Astrocyte (in vitro differentiated cells and primary cell): Measurements from ENCODE around the gene USP44. TPM values are rescaled to one million over a fixed set of nuclear protein-coding genes. Genes with fewer than 3 reads are reported as not detected.

Experiments used
- DNase-seq: peaks from one replicate; pipeline ENCODE4 v3.0.0-alpha.2; 2010; ENCODE audit warnings: low read depth
- FAIRE-seq: peaks from 2 replicates; lab custom pipeline; 2011; peaks lifted over from hg19 to GRCh38; lab: Jason Lieb, UNC
- H2AFZ ChIP-seq: 2 replicates; pipeline ENCODE4 v1.6.0; 2012; ENCODE audit warnings: low read depth, low read length, inconsistent platforms
- H3K27ac ChIP-seq: 2 replicates; pipeline ENCODE4 v1.5.1; 2011; ENCODE audit warnings: low read depth, low read length, inconsistent platforms
- H3K27me3 ChIP-seq: 2 replicates; pipeline ENCODE4 v1.6.0; 2011; ENCODE audit warnings: low read length, inconsistent platforms; ENCODE audit not compliant: insufficient read depth
- H3K36me3 ChIP-seq: 2 replicates; pipeline ENCODE4 v1.5.1; 2011; ENCODE audit warnings: low read length, inconsistent platforms; ENCODE audit not compliant: insufficient read depth
- H3K4me1 ChIP-seq: 2 replicates; pipeline ENCODE4 v1.5.1; 2011; ENCODE audit warnings: low read length, inconsistent platforms; ENCODE audit not compliant: insufficient read depth
- H3K4me2 ChIP-seq: 2 replicates; pipeline ENCODE4 v1.6.0; 2012; ENCODE audit warnings: low read length, inconsistent platforms
- H3K4me3 ChIP-seq: 2 replicates; pipeline ENCODE4 v1.5.1; 2011; ENCODE audit warnings: low read depth, mild to moderate bottlenecking, low read length, inconsistent platforms; ENCODE audit not compliant: insufficient read depth
- H3K79me2 ChIP-seq: 2 replicates; pipeline ENCODE4 v1.6.0; 2012; ENCODE audit warnings: mild to moderate bottlenecking, low read length, inconsistent platforms; ENCODE audit not compliant: insufficient read depth
- H3K9ac ChIP-seq: 2 replicates; pipeline ENCODE4 v1.6.0; 2012; ENCODE audit warnings: mild to moderate bottlenecking, low read length, inconsistent platforms
- H3K9me3 ChIP-seq: 2 replicates; pipeline ENCODE4 v1.5.1; 2012; ENCODE audit warnings: low read depth, mild to moderate bottlenecking, low read length, inconsistent platforms; ENCODE audit not compliant: insufficient read depth
- H4K20me1 ChIP-seq: 2 replicates; pipeline ENCODE4 v1.6.0; 2012; ENCODE audit warnings: low read length, inconsistent platforms; ENCODE audit not compliant: insufficient read depth
- H3K27ac Mint-ChIP-seq: one replicate; pipeline ENCODE4 v1.8.0; 2021; ENCODE audit warnings: mild to moderate bottlenecking, mixed read lengths; ENCODE audit not compliant: unreplicated experiment
- H3K27me3 Mint-ChIP-seq: one replicate; pipeline ENCODE4 v1.8.0; 2021; ENCODE audit warnings: low read depth, mixed read lengths; ENCODE audit not compliant: unreplicated experiment
- H3K36me3 Mint-ChIP-seq: one replicate; pipeline ENCODE4 v1.8.0; 2021; ENCODE audit warnings: low read depth, mixed read lengths; ENCODE audit not compliant: unreplicated experiment
- H3K4me1 Mint-ChIP-seq: one replicate; pipeline ENCODE4 v1.8.0; 2021; ENCODE audit warnings: low read depth, mixed read lengths; ENCODE audit not compliant: unreplicated experiment
- H3K4me3 Mint-ChIP-seq: one replicate; pipeline ENCODE4 v1.8.0; 2021; ENCODE audit warnings: mild to moderate bottlenecking, moderate library complexity, mixed read lengths; ENCODE audit not compliant: unreplicated experiment
- H3K9me3 Mint-ChIP-seq: one replicate; pipeline ENCODE4 v1.8.0; 2021; ENCODE audit warnings: mild to moderate bottlenecking, mixed read lengths; ENCODE audit not compliant: unreplicated experiment
- EZH2 ChIP-seq: IDR thresholded peaks from 2 replicates; pipeline ENCODE4 v1.6.1; 2012; ENCODE audit warnings: mild to moderate bottlenecking, low read length, inconsistent platforms; ENCODE audit not compliant: insufficient read depth
- total RNA-seq: library from RNA; stranded (reverse); gene quantifications from 2 replicates; pipeline ENCODE4 v1.2.1, GENCODE V29; 2021
- TF ChIP-seq, protein P1 (sequence below): IDR thresholded peaks from 2 replicates; pipeline ENCODE4 v1.5.1; 2011; ENCODE audit warnings: low read depth, mild to moderate bottlenecking, inconsistent platforms, low read length, moderate library complexity; ENCODE audit not compliant: insufficient read depth

USP44 gene
- total RNA-seq, 1 donor from 2014 or later, result 5.4 TPM

- Mint-ChIP-seq H3K36me3 (no peaks in the 10 kb centered on the region), H3K4me3 (no peak overlapping the region), H3K9me3 (no peaks in the 10 kb centered on the region), H3K27ac (no peak overlapping the region), H3K4me1 (peaks cover 8% of the 10 kb centered on the region), H3K27me3 (no peaks in the 10 kb centered on the region)
- FAIRE-seq (no peak), DNase-seq (no peak)
- Histone ChIP-seq H3K36me3 (no peaks in the 10 kb centered on the region), H2AFZ (no peak overlapping the region), H4K20me1 (no peaks in the 10 kb centered on the region), H3K4me2 (no peak overlapping the region), H3K9ac (no peak overlapping the region), H3K27ac (no peak overlapping the region), H3K27me3 (peaks cover 4% of the 10 kb centered on the region), H3K79me2 (no peaks in the 10 kb centered on the region), H3K4me1 (no peaks in the 10 kb centered on the region), H3K4me3 (no peak overlapping the region), H3K9me3 (no peaks in the 10 kb centered on the region)
- TF ChIP-seq, protein P1, sequence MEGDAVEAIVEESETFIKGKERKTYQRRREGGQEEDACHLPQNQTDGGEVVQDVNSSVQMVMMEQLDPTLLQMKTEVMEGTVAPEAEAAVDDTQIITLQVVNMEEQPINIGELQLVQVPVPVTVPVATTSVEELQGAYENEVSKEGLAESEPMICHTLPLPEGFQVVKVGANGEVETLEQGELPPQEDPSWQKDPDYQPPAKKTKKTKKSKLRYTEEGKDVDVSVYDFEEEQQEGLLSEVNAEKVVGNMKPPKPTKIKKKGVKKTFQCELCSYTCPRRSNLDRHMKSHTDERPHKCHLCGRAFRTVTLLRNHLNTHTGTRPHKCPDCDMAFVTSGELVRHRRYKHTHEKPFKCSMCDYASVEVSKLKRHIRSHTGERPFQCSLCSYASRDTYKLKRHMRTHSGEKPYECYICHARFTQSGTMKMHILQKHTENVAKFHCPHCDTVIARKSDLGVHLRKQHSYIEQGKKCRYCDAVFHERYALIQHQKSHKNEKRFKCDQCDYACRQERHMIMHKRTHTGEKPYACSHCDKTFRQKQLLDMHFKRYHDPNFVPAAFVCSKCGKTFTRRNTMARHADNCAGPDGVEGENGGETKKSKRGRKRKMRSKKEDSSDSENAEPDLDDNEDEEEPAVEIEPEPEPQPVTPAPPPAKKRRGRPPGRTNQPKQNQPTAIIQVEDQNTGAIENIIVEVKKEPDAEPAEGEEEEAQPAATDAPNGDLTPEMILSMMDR, result no peak
- TF ChIP-seq EZH2, result no peak
Measured at GRCh38 chr12:95554532-95555071, 3.3 kb upstream of the USP44 start.

DNA sequence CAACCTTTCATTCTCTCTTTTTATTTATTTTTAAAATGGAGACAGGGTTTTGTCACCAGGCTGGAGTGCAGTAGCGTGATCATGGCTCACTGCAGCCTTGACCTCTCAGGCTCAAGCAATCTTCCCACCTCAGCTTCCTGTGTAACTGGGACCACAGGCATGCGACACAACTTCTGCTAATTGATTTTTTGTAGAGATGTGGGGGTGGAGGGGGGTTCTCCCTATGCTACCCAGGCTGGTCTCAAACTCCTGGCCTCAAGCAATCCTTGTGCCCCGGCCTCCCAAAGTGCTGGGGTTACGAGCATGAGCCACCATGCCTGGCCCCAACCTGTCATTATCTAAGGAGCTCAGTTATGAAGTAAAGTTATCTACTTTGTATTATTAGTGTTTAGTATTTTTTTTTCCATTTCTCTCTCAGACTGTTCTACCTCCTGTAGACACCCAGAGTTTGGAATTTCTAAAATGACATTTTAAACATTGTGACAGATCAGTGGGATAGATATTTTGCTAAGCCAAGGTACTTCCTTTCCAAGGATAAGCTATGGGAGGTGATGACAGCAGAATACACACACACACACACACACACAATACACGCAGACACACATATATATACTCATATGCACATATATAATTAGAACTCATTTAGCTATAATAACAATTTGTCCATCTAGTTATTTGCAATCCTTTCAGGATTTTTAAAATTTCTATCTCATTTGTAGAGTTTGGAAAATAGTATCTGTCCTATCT, 2.1 kb upstream of the USP44 start:
- no peak overlapping the region for H3K4me3 Mint-ChIP-seq
- Histone ChIP-seq H3K9me3 (peaks cover 7% of the 10 kb centered on the region), H3K9ac (no peak overlapping the region), H2AFZ (no peak overlapping the region), H3K79me2 (no peaks in the 10 kb centered on the region), H4K20me1 (no peaks in the 10 kb centered on the region), H3K4me2 (no peak overlapping the region), H3K4me3 (no peak overlapping the region), H3K27me3 (peaks cover 11% of the 10 kb centered on the region), H3K27ac (no peak overlapping the region), H3K36me3 (no peaks in the 10 kb centered on the region), H3K4me1 (no peaks in the 10 kb centered on the region)
- TF ChIP-seq, protein P1, result no peak
- no peak for TF ChIP-seq EZH2
- H3K36me3 Mint-ChIP-seq, result no peaks in the 10 kb centered on the region
- H3K27ac Mint-ChIP-seq, result no peak overlapping the region
- peaks cover 4% of the 10 kb centered on the region for H3K9me3 Mint-ChIP-seq
- H3K27me3 Mint-ChIP-seq, result no peaks in the 10 kb centered on the region
- no peak for DNase-seq
- peaks cover 8% of the 10 kb centered on the region for H3K4me1 Mint-ChIP-seq
- no peak for FAIRE-seq
